ENCODE results near the gene NT5E.

Gene NT5E

GRCh38 chr6:85482905-85483700 lies 33.2 kb downstream of the NT5E start:
- TF ChIP-seq EZH2 (IDR thresholded peaks at IDR 0.05; ENCODE audit: borderline replicate concordance, low read length) (no peak), CTCF (IDR thresholded peaks at IDR 0.05; ENCODE audit: low read length) (peak; percentile 98)
- Histone ChIP-seq H4K20me1 (ENCODE audit: insufficient read depth, low read length) (no peaks in the 10 kb centered on the region), H3K4me2 (ENCODE audit: low read length) (no peak overlapping the region), H3K4me3 (ENCODE audit: low read depth, low read length, poor library complexity, severe bottlenecking) (no peak overlapping the region), H3K27ac (ENCODE audit: low read depth, low read length, poor library complexity, severe bottlenecking) (no peak overlapping the region), H3F3A (ENCODE audit: insufficient read depth, low read length) (no peaks in the 10 kb centered on the region), H3K9ac (ENCODE audit: low read length) (no peak overlapping the region), H3K27me3 (ENCODE audit: insufficient read depth, low read length) (no peaks in the 10 kb centered on the region), H3K79me2 (ENCODE audit: insufficient read depth, low read length) (no peaks in the 10 kb centered on the region), H3K4me1 (ENCODE audit: insufficient read depth, low read length, severe bottlenecking) (no peaks in the 10 kb centered on the region), H3K9me3 (ENCODE audit: low read length) (no peaks in the 10 kb centered on the region), H3K36me3 (ENCODE audit: insufficient read depth, low read length) (no peaks in the 10 kb centered on the region), H3K9me2 (ENCODE audit: low read depth, low read length) (no peaks in the 10 kb centered on the region), H2AFZ (ENCODE audit: low read length) (no peak overlapping the region)

GRCh38 chr6:85483846-85484245 lies 34.0 kb downstream of the NT5E start:
- H4K20me1 ChIP-seq (ENCODE audit: insufficient read depth, low read length) = no peaks in the 10 kb centered on the region

GRCh38 chr6:85484948-85485347 lies 35.1 kb downstream of the NT5E start:
- H2AFZ ChIP-seq (ENCODE audit: low read length) = no peak overlapping the region
- H3K4me2 ChIP-seq (ENCODE audit: low read length) = no peak overlapping the region
- no peaks in the 10 kb centered on the region for H3K4me1 ChIP-seq (ENCODE audit: insufficient read depth, low read length, severe bottlenecking)
- no peaks in the 10 kb centered on the region for H3K9me2 ChIP-seq (ENCODE audit: low read depth, low read length)
- no peaks in the 10 kb centered on the region for H3F3A ChIP-seq (ENCODE audit: insufficient read depth, low read length)
- no peak for TF ChIP-seq EZH2 (IDR thresholded peaks at IDR 0.05; ENCODE audit: borderline replicate concordance, low read length)
- no peak for TF ChIP-seq CTCF (IDR thresholded peaks at IDR 0.05; ENCODE audit: low read length)
- H3K27ac ChIP-seq (ENCODE audit: low read depth, low read length, poor library complexity, severe bottlenecking) = no peak overlapping the region
- no peaks in the 10 kb centered on the region for H3K79me2 ChIP-seq (ENCODE audit: insufficient read depth, low read length)
- H3K4me3 ChIP-seq (ENCODE audit: low read depth, low read length, poor library complexity, severe bottlenecking) = no peak overlapping the region
- H3K9me3 ChIP-seq (ENCODE audit: low read length) = no peaks in the 10 kb centered on the region
- H3K27me3 ChIP-seq (ENCODE audit: insufficient read depth, low read length) = no peaks in the 10 kb centered on the region
- no peaks in the 10 kb centered on the region for H4K20me1 ChIP-seq (ENCODE audit: insufficient read depth, low read length)
- H3K9ac ChIP-seq (ENCODE audit: low read length) = no peak overlapping the region
- no peaks in the 10 kb centered on the region for H3K36me3 ChIP-seq (ENCODE audit: insufficient read depth, low read length)

More at GRCh38 chr6:85483846-85484245, 34.0 kb downstream of the NT5E start:
- no peak overlapping the region for H3K4me3 ChIP-seq (ENCODE audit: low read depth, low read length, poor library complexity, severe bottlenecking)
- no peak overlapping the region for H3K9ac ChIP-seq (ENCODE audit: low read length)
- H3K79me2 ChIP-seq (ENCODE audit: insufficient read depth, low read length) = no peaks in the 10 kb centered on the region
- no peaks in the 10 kb centered on the region for H3K36me3 ChIP-seq (ENCODE audit: insufficient read depth, low read length)
- H3K4me1 ChIP-seq (ENCODE audit: insufficient read depth, low read length, severe bottlenecking) = no peaks in the 10 kb centered on the region
- TF ChIP-seq EZH2 (IDR thresholded peaks at IDR 0.05; ENCODE audit: borderline replicate concordance, low read length) = no peak
- H2AFZ ChIP-seq (ENCODE audit: low read length) = no peak overlapping the region
- H3F3A ChIP-seq (ENCODE audit: insufficient read depth, low read length) = no peaks in the 10 kb centered on the region
- H3K27ac ChIP-seq (ENCODE audit: low read depth, low read length, poor library complexity, severe bottlenecking) = no peak overlapping the region
- H3K9me2 ChIP-seq (ENCODE audit: low read depth, low read length) = no peaks in the 10 kb centered on the region
- no peaks in the 10 kb centered on the region for H3K9me3 ChIP-seq (ENCODE audit: low read length)
- no peaks in the 10 kb centered on the region for H3K27me3 ChIP-seq (ENCODE audit: insufficient read depth, low read length)
- no peak overlapping the region for H3K4me2 ChIP-seq (ENCODE audit: low read length)

All from OCI-LY1 (cell line).